PC-3 (cell line): Measurements from ENCODE around the gene ARHGAP8. TPM values are rescaled to one million over a fixed set of nuclear protein-coding genes. Genes with fewer than 3 reads are reported as not detected.

ENCODE experiments used
- ATAC-seq: fragments of 200-7000 bp; cut with Tn5 transposase; 2 replicates; pipeline ENCODE4 v1.9.1; 2020; ENCODE audit warnings: mild to moderate bottlenecking, moderate library complexity
- BruUV-seq: library from RNA; stranded (reverse); fragments of 400-500 nt; replicated peaks from 2 replicates; lab custom pipeline; 2021; lab: Mats Ljungman, UMichigan
- CTCF ChIA-PET: fragments of 300-600 bp; sonication (Branson Sonifier 250); formaldehyde crosslinking; loops from one replicate; lab custom pipeline; 2022; ENCODE audit warnings: antibody characterized with exemption; lab: Charles Lee
- POLR2A ChIA-PET: fragments of 300-600 bp; sonication (Branson Sonifier 250); formaldehyde crosslinking; loops from one replicate; lab custom pipeline; 2022; ENCODE audit warnings: antibody characterized with exemption; ENCODE audit not compliant: unreplicated experiment; lab: Charles Lee
- DNase-seq: peaks from one replicate; pipeline ENCODE4 v3.0.0-alpha.2; 2015
- H2AFZ ChIP-seq: fragments of 300-600 bp; sonication (generic); 2 replicates; pipeline ENCODE4 v1.6.0; 2016; ENCODE audit warnings: antibody characterized with exemption, low read length
- H3F3A ChIP-seq: fragments of 300-600 bp; sonication (generic); one replicate; pipeline ENCODE4 v1.6.0; 2017; ENCODE audit warnings: antibody characterized with exemption, low read length, control low read depth, mild to moderate bottlenecking; ENCODE audit not compliant: unreplicated experiment
- H3K27ac ChIP-seq: fragments of 300-600 bp; sonication (generic); 2 replicates; pipeline ENCODE4 v1.5.1; 2016; ENCODE audit warnings: mild to moderate bottlenecking, low read length
- H3K27me3 ChIP-seq: fragments of 300-600 bp; sonication (generic); 2 replicates; pipeline ENCODE4 v1.6.1; 2016; ENCODE audit warnings: low read length, mixed read lengths
- H3K36me3 ChIP-seq: fragments of 300-600 bp; sonication (generic); 2 replicates; pipeline ENCODE4 v1.6.1; 2016; ENCODE audit warnings: low read depth, mixed run types, low read length, mixed read lengths
- H3K4me1 ChIP-seq: fragments of 300-600 bp; sonication (generic); 2 replicates; pipeline ENCODE4 v1.5.1; 2016; ENCODE audit warnings: low read length; ENCODE audit not compliant: insufficient read depth
- H3K4me2 ChIP-seq: fragments of 300-600 bp; sonication (generic); 2 replicates; pipeline ENCODE4 v1.6.0; 2016; ENCODE audit warnings: low read length
- H3K4me3 ChIP-seq: fragments of 300-600 bp; sonication (generic); 2 replicates; pipeline ENCODE4 v1.5.1; 2016; ENCODE audit warnings: mild to moderate bottlenecking, low read length, mixed read lengths
- H3K79me2 ChIP-seq: fragments of 300-600 bp; sonication (generic); 2 replicates; pipeline ENCODE4 v1.6.1; 2017; ENCODE audit warnings: low read length, mixed read lengths
- H3K9ac ChIP-seq: fragments of 300-600 bp; sonication (generic); 2 replicates; pipeline ENCODE4 v1.6.0; 2016; ENCODE audit warnings: mild to moderate bottlenecking, low read length
- H3K9me2 ChIP-seq: fragments of 300-600 bp; sonication (generic); replicated peaks from 2 replicates; pipeline ENCODE4 v1.6.1; 2016; ENCODE audit warnings: mixed run types, low read length, mixed read lengths
- H3K9me3 ChIP-seq: fragments of 300-600 bp; sonication (generic); 2 replicates; pipeline ENCODE4 v1.6.1; 2016; ENCODE audit warnings: low read length, mixed read lengths
- H4K20me1 ChIP-seq: fragments of 300-600 bp; sonication (generic); 2 replicates; pipeline ENCODE4 v1.6.1; 2016; ENCODE audit warnings: low read length, mixed read lengths
- CTCF ChIP-seq: fragments of 300-600 bp; sonication (generic); conservative IDR thresholded peaks from 2 replicates; pipeline ENCODE4 v1.5.1; 2017; ENCODE audit warnings: antibody characterized with exemption, low read depth, mild to moderate bottlenecking, low read length
- EZH2 ChIP-seq: fragments of 300-600 bp; sonication (generic); IDR thresholded peaks from one replicate; pipeline ENCODE4 v1.6.1; 2017; ENCODE audit warnings: antibody characterized with exemption, mild to moderate bottlenecking, low read length; ENCODE audit not compliant: unreplicated experiment
- EZH2phosphoT487 ChIP-seq: fragments of 300-600 bp; sonication (generic); IDR thresholded peaks from 2 replicates; pipeline ENCODE4 v1.6.1; 2018; ENCODE audit warnings: mild to moderate bottlenecking, antibody characterized with exemption, low read length, borderline replicate concordance
- intact Hi-C: fragments of 100-400 bp; cut with micrococcal nuclease; formaldehyde crosslinking; loops from 2 replicates; pipeline ENCODE4 v1.9.0; 2023
- total RNA-seq: library from RNA; depleted of rRNA; stranded (reverse); fragments of >200 nt; gene quantifications from 2 replicates; pipeline ENCODE4 v1.2.3, GENCODE V29; 2014

ARHGAP8 gene
- total RNA-seq, 1 experiment from 2014 or later: 30.9 TPM

- CTCF ChIA-PET: no interaction called here
- no peaks in the 10 kb centered on the region for H3F3A ChIP-seq
- H3K4me3 ChIP-seq: no peak overlapping the region
- no peak overlapping the region for H2AFZ ChIP-seq
- H3K9me2 ChIP-seq: no peaks in the 10 kb centered on the region
- no peaks in the 10 kb centered on the region for H3K36me3 ChIP-seq
- H3K79me2 ChIP-seq: no peaks in the 10 kb centered on the region
- peaks cover 6% of the 10 kb centered on the region; the same call in 1 of the 2 replicates for H3K4me1 ChIP-seq
- intact Hi-C loops: no loop called here
- POLR2A ChIA-PET: no interaction called here
- no peak overlapping the region for H3K4me2 ChIP-seq
- H3K27ac ChIP-seq: no peak overlapping the region
- DNase-seq (no peak), ATAC-seq (no peak)
- H3K9me3 ChIP-seq: no peaks in the 10 kb centered on the region
- no peaks in the 10 kb centered on the region for H4K20me1 ChIP-seq
- H3K27me3 ChIP-seq: no peaks in the 10 kb centered on the region
- H3K9ac ChIP-seq: no peak overlapping the region
- no peak for TF ChIP-seq EZH2phosphoT487
- no peak for TF ChIP-seq CTCF
- TF ChIP-seq EZH2: no peak
- no TSS peak for BruUV-seq
Measured at GRCh38 chr22:44889255-44889878, 137.0 kb downstream of the ARHGAP8 start.

- no peak for DNase-seq
- Histone ChIP-seq H3K36me3 (no peaks in the 10 kb centered on the region), H4K20me1 (no peaks in the 10 kb centered on the region), H3K4me3 (no peak overlapping the region), H3K79me2 (no peaks in the 10 kb centered on the region), H3K4me1 (no peaks in the 10 kb centered on the region; the same call in 1 of the 2 replicates), H3K4me2 (no peak overlapping the region), H3K9me2 (no peaks in the 10 kb centered on the region), H3K27ac (no peak overlapping the region), H2AFZ (no peak overlapping the region), H3K9me3 (no peaks in the 10 kb centered on the region), H3F3A (no peaks in the 10 kb centered on the region), H3K9ac (no peak overlapping the region), H3K27me3 (no peaks in the 10 kb centered on the region)
- ChIA-PET POLR2A (no interaction called here), CTCF (no interaction called here)
- no peak; the same call in 1 of the 2 replicates for ATAC-seq
- intact Hi-C loops: no loop called here
- TF ChIP-seq EZH2: no peak
- TF ChIP-seq EZH2phosphoT487: no peak
- no TSS peak for BruUV-seq
Measured at GRCh38 chr22:44890416-44891292, 138.3 kb downstream of the ARHGAP8 start.

DNA sequence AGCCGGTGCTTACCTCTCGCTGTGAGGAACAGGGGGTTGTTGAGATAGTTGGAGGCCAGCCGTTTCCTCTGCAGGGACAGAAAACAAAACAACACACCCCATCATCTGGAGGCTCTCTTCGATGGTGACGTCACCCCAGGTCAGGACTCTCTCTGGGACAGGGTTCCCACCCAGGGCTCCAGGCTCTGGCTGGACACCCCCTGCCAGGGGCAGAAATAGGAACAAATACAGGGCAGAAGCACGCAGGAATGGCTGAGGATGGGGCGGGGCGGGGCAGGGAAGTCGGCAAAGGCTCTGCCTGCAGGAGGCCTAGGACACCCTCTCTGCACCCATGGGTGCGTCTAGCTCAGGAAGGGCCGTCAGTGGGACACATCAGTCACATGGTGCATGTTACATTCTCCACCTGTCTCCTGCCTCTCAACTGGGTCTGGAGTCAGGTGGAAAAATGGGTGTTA is 138.9 kb downstream of the ARHGAP8 start:
- DNase-seq (no peak), ATAC-seq (no peak)
- H2AFZ ChIP-seq: no peak overlapping the region
- no peaks in the 10 kb centered on the region for H3K9me2 ChIP-seq
- no peak overlapping the region for H3K4me2 ChIP-seq
- ChIA-PET POLR2A (no interaction called here), CTCF (no interaction called here)
- no peak overlapping the region for H3K9ac ChIP-seq
- H3K27me3 ChIP-seq: no peaks in the 10 kb centered on the region
- no peak for TF ChIP-seq EZH2phosphoT487
- no peak for TF ChIP-seq EZH2
- no peak for TF ChIP-seq CTCF
- H3K27ac ChIP-seq: no peak overlapping the region
- H3K36me3 ChIP-seq: no peaks in the 10 kb centered on the region
- BruUV-seq: no TSS peak
- intact Hi-C loops: no loop called here
- H3K79me2 ChIP-seq: no peaks in the 10 kb centered on the region
- no peaks in the 10 kb centered on the region for H4K20me1 ChIP-seq
- no peak overlapping the region for H3K4me3 ChIP-seq
- H3K4me1 ChIP-seq: no peaks in the 10 kb centered on the region
- no peaks in the 10 kb centered on the region for H3K9me3 ChIP-seq
- H3F3A ChIP-seq: no peaks in the 10 kb centered on the region
